Right renal pelvis (tissue), 4 donors: Measurements from ENCODE around the gene CACNA1A. TPM values are rescaled to one million over a fixed set of nuclear protein-coding genes. Genes with fewer than 3 reads are reported as not detected.

Source experiments
- DNase-seq, 4 donors: peaks; one replicate each; pipeline ENCODE4 v3.0.0-alpha.2; 2013; ENCODE audit warnings: low read depth in 4 of 4, low spot score in 3 of 4, missing footprints in 1 of 4
- polyA plus RNA-seq, 4 donors: library from polyadenylated mRNA; unstranded; fragments of 120-200 nt; gene quantifications; one replicate each; pipeline ENCODE4 v1.2.1, GENCODE V29; 2013; ENCODE audit not compliant: insufficient read length in 4 of 4

Gene CACNA1A
- polyA plus RNA-seq, 4 donors: 1.7 to 3.0 (median 2.2) TPM

- no peak for DNase-seq
Measured at GRCh38 chr19:13499692-13500091, 6.6 kb downstream of the CACNA1A start.

- DNase-seq: no peak
Measured at GRCh38 chr19:13493516-13494310, 12.6 kb downstream of the CACNA1A start.

GRCh38 chr19:13492128-13492527 lies 14.2 kb downstream of the CACNA1A start:
- no peak for DNase-seq

GRCh38 chr19:13487985-13488384 lies 18.3 kb downstream of the CACNA1A start:
- no peak for DNase-seq

- no peak for DNase-seq
Measured at GRCh38 chr19:13484166-13484565, 22.1 kb downstream of the CACNA1A start.

- no peak for DNase-seq
Measured at GRCh38 chr19:13483215-13483614, 23.1 kb downstream of the CACNA1A start.

GRCh38 chr19:13478576-13478975 lies 27.7 kb downstream of the CACNA1A start:
- DNase-seq: no peak

- DNase-seq: no peak
Measured at GRCh38 chr19:13476071-13476470, 30.2 kb downstream of the CACNA1A start.

- no peak for DNase-seq
Measured at GRCh38 chr19:13475044-13475443, 31.2 kb downstream of the CACNA1A start.

- DNase-seq: no peak
Measured at GRCh38 chr19:13466697-13467096, 39.6 kb downstream of the CACNA1A start.

GRCh38 chr19:13463296-13463695 lies 43.0 kb downstream of the CACNA1A start:
- DNase-seq: peak in 3 of 4 donors; percentile 3 to 14 (median 7)

- DNase-seq: no peak
Measured at GRCh38 chr19:13461536-13461935, 44.7 kb downstream of the CACNA1A start.

GRCh38 chr19:13460045-13460444 lies 46.2 kb downstream of the CACNA1A start:
- DNase-seq: no peak

GRCh38 chr19:13459351-13459750 lies 46.9 kb downstream of the CACNA1A start:
- no peak for DNase-seq

GRCh38 chr19:13451434-13451995 lies 54.8 kb downstream of the CACNA1A start:
- no peak for DNase-seq

GRCh38 chr19:13447978-13448377 lies 58.3 kb downstream of the CACNA1A start:
- no peak for DNase-seq

- DNase-seq: peak; percentile 25 to 47 (median 44)
Measured at GRCh38 chr19:13441810-13442512, 64.3 kb downstream of the CACNA1A start.

GRCh38 chr19:13437919-13438618 lies 68.2 kb downstream of the CACNA1A start:
- DNase-seq: no peak

GRCh38 chr19:13436352-13436751 lies 69.9 kb downstream of the CACNA1A start:
- DNase-seq: no peak

GRCh38 chr19:13430790-13431582 lies 75.3 kb downstream of the CACNA1A start:
- DNase-seq: no peak
